SKM-1 treated with dmso at 0.1 percent for 144 hours (cell line): ENCODE results near the gene BABAM2.

Experiments
- DNase-seq: peaks from one replicate; lab custom pipeline; 2025; ENCODE audit not compliant: unreplicated experiment; lab: John Stamatoyannopoulos, UW

Gene BABAM2

DNA sequence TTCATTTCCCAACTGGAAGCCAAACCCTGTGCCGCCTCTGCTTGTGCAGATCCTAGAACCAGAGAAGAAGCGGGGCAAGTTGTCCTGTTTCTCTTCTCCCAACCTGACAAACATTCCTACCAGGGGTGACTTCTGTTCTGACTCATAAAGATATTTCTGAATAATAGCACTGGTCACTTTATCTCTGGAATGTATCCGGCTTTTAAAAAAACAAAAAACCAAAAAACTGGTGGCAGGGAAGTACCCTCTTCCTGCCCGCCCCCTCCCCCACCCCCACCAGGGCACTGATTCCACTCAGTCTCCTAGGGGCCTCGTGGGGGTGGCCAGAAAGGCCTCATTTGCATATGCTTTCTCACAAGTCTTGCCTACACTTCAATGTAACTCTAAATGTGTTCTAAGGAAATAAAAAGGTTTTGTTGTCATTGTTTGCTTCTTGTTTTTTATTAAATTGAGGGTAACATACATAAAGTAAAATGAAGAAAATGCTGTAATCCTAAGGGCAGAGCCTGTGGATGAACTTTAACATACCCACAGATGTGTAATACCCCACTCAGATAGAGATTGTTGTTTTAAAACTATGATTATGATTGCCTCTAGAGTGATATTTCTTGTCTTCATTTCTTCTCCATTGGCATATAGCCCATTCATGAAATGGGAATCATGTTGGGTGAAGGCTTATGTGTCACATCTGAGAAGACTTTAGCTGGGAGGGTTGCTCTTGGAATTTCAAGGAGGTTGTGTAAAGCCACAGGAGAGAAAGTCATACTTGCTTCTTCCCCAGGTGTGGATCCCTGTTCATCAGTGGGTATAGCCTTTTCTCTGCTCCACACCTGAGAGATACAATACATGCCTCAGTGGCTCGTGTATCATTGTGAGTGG lies 496.8 kb downstream of the BABAM2 start:
- no peak for DNase-seq
